Urothelium cell line (cell line): ENCODE measurements around the gene KCNK10.

ENCODE experiments used
- DNase-seq: peaks from one replicate; pipeline ENCODE4 v3.0.0; 2011; ENCODE audit warnings: low spot score, mixed read lengths
- FAIRE-seq: peaks from 2 replicates; lab custom pipeline; 2011; peaks lifted over from hg19 to GRCh38; lab: Jason Lieb, UNC

KCNK10 gene

GRCh38 chr14:88321692-88322503, 1.2 kb downstream of the KCNK10 start:
- peak; percentile 82 for FAIRE-seq

GRCh38 chr14:88318406-88318805, 4.7 kb downstream of the KCNK10 start:
- FAIRE-seq (peak; percentile 40), DNase-seq (no peak)

More at GRCh38 chr14:88321692-88322503, 1.2 kb downstream of the KCNK10 start:
- no peak for DNase-seq

GRCh38 chr14:88316521-88316920, 6.5 kb downstream of the KCNK10 start:
- FAIRE-seq (no peak), DNase-seq (no peak)

GRCh38 chr14:88312257-88312656, 10.8 kb downstream of the KCNK10 start:
- FAIRE-seq: peak; percentile 13
- DNase-seq: no peak

- DNase-seq (no peak), FAIRE-seq (no peak)
Observed at GRCh38 chr14:88311780-88312179, 11.3 kb downstream of the KCNK10 start.

GRCh38 chr14:88310449-88310848, 12.6 kb downstream of the KCNK10 start:
- DNase-seq: no peak
- FAIRE-seq: no peak

GRCh38 chr14:88310021-88310420, 13.0 kb downstream of the KCNK10 start:
- FAIRE-seq (peak; percentile 13), DNase-seq (no peak)

GRCh38 chr14:88305528-88306322, 17.3 kb downstream of the KCNK10 start:
- DNase-seq (no peak), FAIRE-seq (no peak)

- DNase-seq (no peak), FAIRE-seq (peak; percentile 17)
Observed at GRCh38 chr14:88303041-88303440, 20.0 kb downstream of the KCNK10 start.

GRCh38 chr14:88301381-88301780, 21.7 kb downstream of the KCNK10 start:
- no peak for FAIRE-seq
- no peak for DNase-seq

- DNase-seq (no peak), FAIRE-seq (no peak)
Observed at GRCh38 chr14:88300817-88301216, 22.3 kb downstream of the KCNK10 start.

- DNase-seq: no peak
- no peak for FAIRE-seq
Observed at GRCh38 chr14:88299865-88300530, 23.1 kb downstream of the KCNK10 start.

- FAIRE-seq (no peak), DNase-seq (no peak)
Observed at GRCh38 chr14:88297306-88297705, 25.8 kb downstream of the KCNK10 start.

- DNase-seq (no peak), FAIRE-seq (no peak)
Observed at GRCh38 chr14:88296351-88296750, 26.7 kb downstream of the KCNK10 start.

GRCh38 chr14:88289996-88290395, 33.1 kb downstream of the KCNK10 start:
- DNase-seq: no peak
- no peak for FAIRE-seq

- DNase-seq (no peak), FAIRE-seq (no peak)
Observed at GRCh38 chr14:88289234-88289633, 33.8 kb downstream of the KCNK10 start.

GRCh38 chr14:88286309-88286708, 36.8 kb downstream of the KCNK10 start:
- DNase-seq: no peak
- no peak for FAIRE-seq

- no peak for DNase-seq
Observed at GRCh38 chr14:88281447-88281846, 41.6 kb downstream of the KCNK10 start.

GRCh38 chr14:88276923-88277596, 46.0 kb downstream of the KCNK10 start:
- no peak for FAIRE-seq

More at GRCh38 chr14:88281447-88281846, 41.6 kb downstream of the KCNK10 start:
- no peak for FAIRE-seq

GRCh38 chr14:88272390-88273269, 50.4 kb downstream of the KCNK10 start:
- DNase-seq (no peak), FAIRE-seq (no peak)

More at GRCh38 chr14:88276923-88277596, 46.0 kb downstream of the KCNK10 start:
- DNase-seq: no peak
